ENCODE data around the gene TMEM178B. TPM values are rescaled to one million over a fixed set of nuclear protein-coding genes. Genes with fewer than 3 reads are reported as not detected.

TMEM178B gene
- total and polyA plus RNA-seq, 2 of the 4 experiments (the other 2 are of a cell fraction): under 0.01 to 0.05 TPM

GRCh38 chr7:141497391-141497790 is 423.5 kb downstream of the TMEM178B start:
- no peak overlapping the region for H3K4ac ChIP-seq (ENCODE audit: low read depth, low read length)
- ATAC-seq (ENCODE audit: low read depth): no peak
- no peak overlapping the region for H2BK20ac ChIP-seq (ENCODE audit: low read depth, low read length)
- no peaks in the 10 kb centered on the region for H3K79me1 ChIP-seq (ENCODE audit: low read depth in 1 of 2, low read length in 2 of 2)
- no peak overlapping the region for H2BK120ac ChIP-seq (ENCODE audit: low read depth, low read length)
- no peak overlapping the region for H3K56ac ChIP-seq (ENCODE audit: extremely low read depth, insufficient read depth, low read length)
- WGBS, 2 experiments (ENCODE audit: extremely low coverage in 2 of 2, insufficient read length in 1 of 2): 51% methylated on average over 2 of the region's 5 CpGs; no CpG with 5 or more reads in 1 of the 2 experiments
- H4K5ac ChIP-seq (ENCODE audit: low read depth, low read length): no peak overlapping the region
- no peak overlapping the region for H2AFZ ChIP-seq (replicated peaks; ENCODE audit: low read length, poor library complexity)
- dilution Hi-C loops (cut with HindIII; ENCODE audit: low sequenced_read_pairs, unreplicated experiment): no loop called here
- no peaks in the 10 kb centered on the region for H3K4me1 ChIP-seq (ENCODE audit: control insufficient read depth, insufficient read depth, low read length)
- H3K14ac ChIP-seq (replicated peaks; ENCODE audit: low read depth, low read length): no peak overlapping the region
- no peak overlapping the region for H3K9ac ChIP-seq (ENCODE audit: low read depth, low read length)
- BruUV-seq (replicated peaks): no TSS peak
- H4K91ac ChIP-seq (ENCODE audit: insufficient read depth, low read depth, low read length): no peak overlapping the region
- ChIA-PET CTCF (no interaction called here), POLR2A (ENCODE audit: unreplicated experiment) (no interaction called here)
- H3K27me3 ChIP-seq (ENCODE audit: control insufficient read depth, insufficient read depth, low read length): no peaks in the 10 kb centered on the region
- no peaks in the 10 kb centered on the region for H4K20me1 ChIP-seq (ENCODE audit: insufficient read depth, low read length)
- no peak overlapping the region for H3K18ac ChIP-seq (ENCODE audit: low read depth, low read length)
- no peaks in the 10 kb centered on the region for H3K9me3 ChIP-seq (ENCODE audit: control insufficient read depth, insufficient read depth, low read length)
- no peaks in the 10 kb centered on the region for H3K36me3 ChIP-seq (ENCODE audit: control insufficient read depth, insufficient read depth, low read length)
- no peak overlapping the region for H2AK5ac ChIP-seq (ENCODE audit: low read depth, low read length)
- TF ChIP-seq BHLHE40 (IDR thresholded peaks at IDR 0.05; ENCODE audit: low read depth, low read length) (no peak), NFE2L2 (IDR thresholded peaks at IDR 0.05; ENCODE audit: low read depth, low read length) (no peak), SMC3 (IDR thresholded peaks at IDR 0.05; ENCODE audit: low read depth, low read length) (no peak), MXI1 (IDR thresholded peaks at IDR 0.05; ENCODE audit: borderline replicate concordance, low read depth, low read length) (no peak), FOS (IDR thresholded peaks at IDR 0.05; ENCODE audit: low read depth, low read length) (no peak), RFX5 (IDR thresholded peaks at IDR 0.05; ENCODE audit: low read depth, low read length) (no peak), USF2 (IDR thresholded peaks at IDR 0.05; ENCODE audit: low read depth, low read length) (no peak), MAZ (IDR thresholded peaks at IDR 0.05; ENCODE audit: borderline replicate concordance, low read depth, low read length) (no peak), RCOR1 (IDR thresholded peaks at IDR 0.05; ENCODE audit: insufficient replicate concordance, low read length) (no peak), CTCF (conservative IDR thresholded peaks at IDR 0.05; ENCODE audit: low read depth, low read length) (no peak), ELK1 (IDR thresholded peaks at IDR 0.05; ENCODE audit: borderline replicate concordance, low read depth, low read length) (no peak), MAFK (IDR thresholded peaks at IDR 0.05; ENCODE audit: low read depth, low read length) (no peak), CEBPB (IDR thresholded peaks at IDR 0.05; ENCODE audit: low read depth, low read length) (no peak), CHD1 (IDR thresholded peaks at IDR 0.05; ENCODE audit: low read depth, low read length) (no peak), RAD21 (IDR thresholded peaks at IDR 0.05; ENCODE audit: low read length) (no peak), POLR2A (IDR thresholded peaks at IDR 0.05; ENCODE audit: low read depth, low read length) (no peak)
- no peak for DNase-seq
- in situ Hi-C loops (cut with MboI; ENCODE audit: low sequenced_read_pairs): no loop called here
- no peaks in the 10 kb centered on the region for H3K9me1 ChIP-seq (ENCODE audit: insufficient read depth, low read length)
- H2BK15ac ChIP-seq (ENCODE audit: low read depth, low read length): no peak overlapping the region
- H2BK5ac ChIP-seq (ENCODE audit: low read depth, low read length, poor library complexity, severe bottlenecking): no peak overlapping the region
- intact Hi-C loops (cut with micrococcal nuclease): no loop called here
- no peak overlapping the region for H2AK9ac ChIP-seq (replicated peaks; ENCODE audit: low read depth, low read length, poor library complexity)
- no peak overlapping the region for H4K8ac ChIP-seq (ENCODE audit: low read depth in 2 of 2, low read length in 2 of 2)
- no peak overlapping the region for H3K4me2 ChIP-seq (ENCODE audit: low read depth, low read length)
- no peak overlapping the region for H3K4me3 ChIP-seq (ENCODE audit: insufficient read depth, low read depth, low read length)
- no peak overlapping the region for H3K23ac ChIP-seq (ENCODE audit: low read depth, low read length)
- H3K27ac ChIP-seq (ENCODE audit: insufficient read depth, low read length): no peak overlapping the region

Data from IMR-90 (cell line).